Jurkat, Clone E6-1 (cell line): ENCODE measurements around the gene SUSD4.

Source experiments
- DNase-seq: peaks from one replicate; pipeline ENCODE4 v3.0.0-alpha.2; 2011; ENCODE audit warnings: low read depth, low spot score
- H3K4me3 ChIP-seq: 2 replicates; pipeline ENCODE4 v1.5.1; 2011; ENCODE audit warnings: mild to moderate bottlenecking, low read length, control low read depth, moderate library complexity

Gene SUSD4

DNA sequence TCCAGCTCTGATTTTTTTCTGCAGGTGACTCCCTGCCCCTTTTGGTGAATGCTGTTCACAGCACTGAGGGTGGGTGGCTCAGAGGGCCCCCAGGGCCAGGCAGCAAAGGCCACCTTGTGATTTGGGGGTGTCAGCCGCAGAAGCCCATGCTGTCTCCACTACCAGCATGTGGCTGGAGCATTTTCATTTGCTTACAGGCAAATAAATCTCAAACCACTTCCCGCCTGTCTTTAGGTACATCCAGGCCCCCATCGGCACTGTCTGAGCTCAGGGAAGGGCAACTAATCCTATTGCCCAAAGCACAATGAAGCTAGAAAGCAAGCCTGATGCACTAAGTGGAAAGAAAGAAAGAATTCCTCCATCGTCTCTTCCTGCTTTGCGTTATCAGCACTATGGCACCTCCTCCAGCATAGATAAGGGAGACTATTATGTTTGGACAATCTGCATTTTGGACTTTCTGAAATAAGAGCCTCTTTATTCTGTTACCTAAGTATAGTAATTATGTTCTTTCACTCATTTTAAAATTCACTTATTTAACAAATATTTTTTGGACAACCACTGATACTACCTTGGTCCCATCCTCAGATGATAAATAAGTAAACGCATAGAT is 120.4 kb downstream of the SUSD4 start:
- DNase-seq = no peak
- H3K4me3 ChIP-seq = no peak overlapping the region

DNA sequence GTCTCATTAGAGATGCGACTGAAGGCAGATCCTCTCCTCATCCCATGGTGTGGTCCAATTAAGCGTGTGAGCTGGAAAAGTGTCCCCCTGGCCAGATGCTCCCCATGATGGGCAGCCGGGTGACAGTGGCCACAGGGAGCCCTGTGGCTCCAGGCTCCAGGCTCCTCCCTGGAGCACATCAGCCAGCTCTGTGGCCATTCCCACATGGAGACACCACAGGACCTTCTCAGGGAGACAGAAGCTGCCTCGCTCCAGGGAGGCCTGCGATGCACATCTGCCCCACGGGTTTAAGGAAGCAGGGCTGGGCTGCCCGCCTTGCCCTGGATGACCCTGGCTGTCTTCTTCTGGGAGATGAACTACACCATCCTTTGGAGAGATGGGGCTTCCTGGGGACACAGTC is 121.0 kb downstream of the SUSD4 start:
- DNase-seq = no peak
- H3K4me3 ChIP-seq = no peak overlapping the region

DNA sequence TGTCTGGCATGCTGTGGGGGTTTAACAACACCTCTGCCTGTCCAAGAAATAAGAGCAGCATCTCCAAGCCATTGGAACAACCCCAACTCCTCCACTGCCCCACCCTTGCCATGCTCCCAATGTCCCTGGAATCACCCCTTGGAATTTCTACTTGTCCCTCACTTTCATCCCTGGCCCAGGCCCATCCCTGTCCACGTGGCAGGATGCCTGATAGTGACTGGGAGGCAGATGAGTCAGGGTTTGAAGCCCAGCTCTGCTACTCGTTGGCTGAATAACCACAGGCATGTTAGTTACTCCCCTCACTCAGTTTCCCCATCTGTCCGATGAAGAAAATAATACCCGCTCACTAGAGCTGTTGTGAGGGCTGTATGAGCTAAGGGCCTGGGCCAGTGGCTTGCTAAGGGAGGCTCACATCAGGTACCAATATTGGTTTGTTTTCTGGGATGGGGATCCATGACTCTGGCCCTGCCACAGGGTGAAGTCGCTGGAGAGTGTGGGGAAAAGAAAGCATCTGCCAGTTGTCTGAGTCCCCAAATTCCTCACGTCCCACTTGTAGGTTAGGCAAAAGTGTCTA is 121.5 kb downstream of the SUSD4 start:
- H3K4me3 ChIP-seq = no peak overlapping the region
- DNase-seq = no peak

DNA sequence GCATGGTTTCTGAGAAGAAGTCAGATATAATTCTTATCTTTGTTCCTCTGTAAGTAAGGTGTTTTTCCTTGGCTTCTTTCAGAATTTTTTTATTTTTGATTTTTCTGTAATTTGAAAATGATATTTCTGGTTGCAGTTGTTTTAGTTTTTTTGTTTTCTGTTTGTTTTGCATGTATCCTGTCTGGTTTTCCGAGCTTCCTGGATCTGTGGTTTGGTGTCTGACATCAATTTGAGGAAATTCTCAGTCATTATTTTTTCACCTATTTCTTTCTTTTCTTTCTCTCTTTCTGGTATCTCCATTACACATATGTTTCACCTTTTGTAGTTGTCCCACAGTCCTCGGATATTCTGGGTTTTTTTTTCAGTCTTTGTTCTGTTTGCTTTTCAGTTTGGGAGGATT is 123.9 kb downstream of the SUSD4 start:
- no peak for DNase-seq
- H3K4me3 ChIP-seq = no peak overlapping the region

DNA sequence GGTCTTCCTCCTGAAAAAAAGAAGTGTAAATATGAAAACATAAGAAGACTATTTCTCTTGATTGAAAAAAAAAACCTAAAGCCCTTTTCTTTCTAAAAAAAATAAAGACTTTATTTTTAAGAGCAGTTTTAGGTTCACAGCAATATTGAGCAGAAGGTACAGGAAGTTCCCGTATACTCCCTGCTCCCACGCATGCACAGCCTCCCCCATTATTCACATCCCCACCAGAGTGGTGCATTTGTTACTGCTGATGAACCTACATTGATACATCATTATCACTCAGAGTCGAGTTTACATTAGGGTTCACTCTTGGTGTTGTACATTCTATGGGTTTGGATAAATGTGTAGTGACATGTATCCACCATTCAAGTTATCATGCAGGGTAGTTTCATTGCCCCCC is 128.9 kb downstream of the SUSD4 start:
- no peak for DNase-seq
- no peak overlapping the region for H3K4me3 ChIP-seq

DNA sequence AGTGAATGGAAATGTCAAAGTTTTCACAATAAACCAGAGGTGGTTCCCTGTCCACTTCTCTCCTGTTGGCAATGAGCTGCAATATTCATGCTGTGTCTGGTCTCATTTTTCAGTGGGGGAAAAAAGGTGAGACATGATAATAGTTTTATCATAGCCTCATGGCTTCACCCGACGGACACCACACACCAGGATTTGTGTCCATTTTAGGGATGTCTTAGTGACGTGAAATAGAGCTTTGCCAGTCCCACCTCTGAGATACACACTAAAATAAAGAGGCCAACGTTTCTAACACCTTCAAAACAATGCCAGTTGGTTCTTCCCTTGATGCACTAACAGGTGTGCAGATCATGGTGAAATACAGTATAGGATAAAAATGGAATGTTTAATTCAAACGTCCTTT is 129.4 kb downstream of the SUSD4 start:
- H3K4me3 ChIP-seq = no peak overlapping the region
- DNase-seq = no peak

DNA sequence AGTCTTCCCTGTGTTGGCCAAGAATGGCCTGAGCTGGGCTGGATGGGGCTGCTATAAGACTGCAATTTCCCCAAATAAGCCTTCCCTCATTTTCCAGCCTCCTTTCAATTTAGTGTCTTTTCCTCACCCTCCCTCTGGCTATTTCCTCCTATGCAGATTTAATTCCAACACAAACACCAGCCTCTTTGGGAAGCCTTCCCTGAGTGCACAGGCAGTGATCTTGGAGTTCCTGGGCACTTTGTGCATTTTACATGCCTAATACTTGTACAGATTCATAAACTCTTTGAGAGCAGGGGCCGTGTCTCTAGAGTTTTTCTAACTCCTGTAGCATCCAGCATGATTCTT is 129.8 kb downstream of the SUSD4 start:
- H3K4me3 ChIP-seq = no peak overlapping the region

DNA sequence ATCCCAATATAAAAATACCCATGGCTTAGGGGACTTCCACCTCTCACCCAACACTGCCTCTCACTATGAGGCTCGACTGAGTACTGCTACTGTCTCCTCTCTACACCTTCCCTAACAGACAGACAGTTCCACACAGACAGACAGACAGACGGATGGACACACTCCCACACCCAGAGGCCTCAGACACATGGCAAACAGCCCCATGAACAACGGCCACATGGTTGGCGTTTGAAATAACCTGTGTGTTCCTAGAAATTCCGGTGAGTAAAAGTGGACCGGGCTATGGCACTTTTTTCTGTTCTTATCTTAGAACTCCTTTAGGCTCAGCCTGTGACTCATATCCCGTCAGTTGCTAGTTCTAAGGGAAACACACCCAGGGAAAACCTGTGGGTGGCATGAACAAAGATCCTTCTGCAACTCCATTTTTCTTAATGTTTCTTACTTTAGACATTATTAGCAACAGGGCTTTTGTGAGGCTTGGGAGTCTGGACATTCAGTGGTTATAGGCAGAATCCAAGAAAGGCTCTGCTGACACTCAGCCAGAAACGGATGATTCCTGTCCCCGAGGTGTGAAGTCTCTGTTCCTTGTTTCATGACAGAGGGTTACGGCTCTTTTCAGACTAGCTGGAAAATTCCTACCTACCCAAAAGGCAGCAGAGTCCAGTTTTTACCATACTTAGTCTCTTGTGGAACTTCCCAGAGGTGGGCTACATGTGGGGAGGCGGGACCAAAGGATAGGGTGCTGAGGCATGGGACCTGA is 130.4 kb downstream of the SUSD4 start:
- H3K4me3 ChIP-seq = no peak overlapping the region
- no peak for DNase-seq

More for the DNA sequence above, 129.8 kb downstream of the SUSD4 start:
- DNase-seq = no peak

DNA sequence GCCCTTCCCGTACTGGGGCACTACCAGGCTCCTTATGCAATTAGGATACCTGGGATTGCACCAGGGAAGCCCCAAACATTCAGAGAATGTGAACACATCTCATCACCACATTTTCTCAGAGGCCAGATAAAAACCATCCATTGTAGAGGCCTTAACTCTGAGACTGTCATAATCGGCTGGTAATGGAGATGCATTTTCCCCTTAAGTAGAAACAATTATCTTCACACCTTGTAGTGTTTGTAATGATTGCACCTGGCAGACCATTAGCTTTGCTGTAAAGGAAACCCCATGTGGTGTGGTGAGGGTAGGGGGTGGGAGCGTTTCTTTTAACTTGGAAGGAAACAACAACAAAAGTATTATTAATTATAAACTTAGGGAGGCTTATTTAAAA is 131.0 kb downstream of the SUSD4 start:
- no peak for DNase-seq

DNA sequence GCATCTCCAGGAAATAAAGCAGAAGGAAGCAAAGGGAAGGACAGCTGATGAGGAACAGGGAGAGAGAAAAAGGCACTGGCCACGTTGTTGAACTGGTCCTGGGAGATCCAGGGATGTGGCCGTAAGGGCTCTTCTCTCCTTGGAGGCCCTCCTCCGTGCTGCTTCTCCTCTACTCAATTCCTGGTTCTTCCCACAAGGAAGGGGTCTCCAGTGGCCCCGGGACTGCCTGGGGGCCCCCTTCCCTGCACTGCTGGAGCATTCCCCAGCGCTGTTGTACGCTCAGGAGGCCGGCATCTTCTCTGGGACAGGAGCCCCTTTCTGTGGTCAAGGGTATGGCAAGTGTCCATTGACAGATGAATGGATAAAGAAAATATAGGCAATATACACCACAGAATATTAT is 132.4 kb downstream of the SUSD4 start:
- no peak for DNase-seq

More for the DNA sequence above, 131.0 kb downstream of the SUSD4 start:
- H3K4me3 ChIP-seq = no peak overlapping the region

DNA sequence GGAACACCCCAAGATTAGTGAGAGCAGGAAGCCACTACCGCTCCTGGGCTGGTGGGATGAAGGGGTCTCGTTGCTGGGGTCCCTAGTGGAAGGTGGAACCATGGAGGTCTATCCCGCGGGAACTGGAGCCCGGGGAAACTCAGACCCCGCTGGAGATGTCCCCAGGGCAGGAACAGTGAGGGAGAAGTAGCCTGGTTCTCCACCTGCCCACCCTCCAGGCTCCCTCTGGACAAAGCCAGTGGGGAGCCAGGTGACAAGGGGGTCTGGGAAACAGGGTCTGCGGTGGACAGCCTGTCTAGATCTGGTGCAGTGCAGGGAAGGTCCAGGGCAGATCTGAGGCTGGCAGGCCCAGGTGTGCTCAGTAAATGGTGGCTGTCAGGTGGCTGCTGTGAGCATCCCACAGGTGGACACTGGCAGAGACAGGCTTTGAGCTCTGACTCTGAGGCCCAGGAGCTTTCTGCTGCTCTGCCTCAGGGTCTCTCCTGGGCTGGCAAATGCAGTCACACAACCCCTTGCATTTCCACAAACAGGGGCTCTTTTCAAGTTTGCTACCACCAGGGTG is 132.9 kb downstream of the SUSD4 start:
- no peak overlapping the region for H3K4me3 ChIP-seq

More for the DNA sequence above, 132.4 kb downstream of the SUSD4 start:
- H3K4me3 ChIP-seq = no peak overlapping the region

DNA sequence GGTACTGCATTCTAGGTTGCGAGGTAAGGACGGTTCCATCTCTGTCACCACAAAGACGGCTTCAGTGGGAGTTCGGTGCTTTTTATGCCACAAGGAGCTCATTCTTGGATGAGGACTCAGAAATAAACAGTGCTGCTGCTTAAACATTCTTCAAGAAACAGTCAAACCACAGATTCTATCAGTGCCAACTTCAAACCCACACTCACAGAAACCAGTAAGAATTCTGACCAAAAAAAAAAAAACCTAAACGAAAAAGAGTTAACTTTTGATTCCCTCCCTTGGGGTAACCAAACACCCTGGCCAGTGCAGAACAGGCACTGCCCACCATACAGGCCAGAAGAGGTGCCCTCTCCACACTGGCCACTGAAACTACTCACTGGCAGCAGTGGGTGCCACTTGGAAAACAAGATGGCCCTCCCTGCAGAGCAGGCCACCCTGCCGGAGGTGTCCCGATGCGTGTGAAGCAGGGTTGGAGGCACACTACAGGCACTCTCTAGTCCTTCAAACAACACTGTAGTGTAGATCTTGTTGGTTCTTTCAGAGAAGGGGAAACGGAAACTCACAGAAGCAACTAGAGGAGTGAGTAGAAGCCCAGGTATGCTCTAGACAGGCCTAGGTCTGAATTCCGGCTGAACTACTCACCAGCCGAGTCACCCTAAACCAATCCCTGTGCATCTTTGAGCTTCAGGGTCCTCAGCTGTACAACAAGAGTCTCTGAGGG is 133.7 kb downstream of the SUSD4 start:
- H3K4me3 ChIP-seq = peak overlapping the region; percentile 28

More for the DNA sequence above, 132.9 kb downstream of the SUSD4 start:
- DNase-seq = no peak

DNA sequence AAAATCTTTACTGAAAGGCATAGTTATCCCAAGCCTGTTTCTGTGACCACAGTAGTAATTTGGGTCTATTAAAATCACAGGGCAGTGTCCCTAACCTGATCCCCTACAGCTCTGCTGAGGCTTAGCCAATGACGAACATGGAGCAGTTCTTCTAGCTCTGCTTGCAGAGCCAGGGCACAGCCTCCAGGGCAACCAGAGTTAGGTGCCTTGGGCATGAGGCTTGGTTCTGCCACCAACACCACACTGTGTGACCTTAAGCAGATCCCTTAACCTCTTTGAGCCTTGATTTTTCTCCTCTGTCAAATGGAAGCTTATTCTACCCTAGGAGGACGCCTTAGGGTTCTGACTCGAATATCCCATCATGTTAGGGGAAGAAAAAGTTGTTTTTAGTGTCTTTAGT is 134.2 kb downstream of the SUSD4 start:
- no peak for DNase-seq
- peak overlapping the region; percentile 10 for H3K4me3 ChIP-seq

More for the DNA sequence above, 133.7 kb downstream of the SUSD4 start:
- peak; percentile 86 for DNase-seq

DNA sequence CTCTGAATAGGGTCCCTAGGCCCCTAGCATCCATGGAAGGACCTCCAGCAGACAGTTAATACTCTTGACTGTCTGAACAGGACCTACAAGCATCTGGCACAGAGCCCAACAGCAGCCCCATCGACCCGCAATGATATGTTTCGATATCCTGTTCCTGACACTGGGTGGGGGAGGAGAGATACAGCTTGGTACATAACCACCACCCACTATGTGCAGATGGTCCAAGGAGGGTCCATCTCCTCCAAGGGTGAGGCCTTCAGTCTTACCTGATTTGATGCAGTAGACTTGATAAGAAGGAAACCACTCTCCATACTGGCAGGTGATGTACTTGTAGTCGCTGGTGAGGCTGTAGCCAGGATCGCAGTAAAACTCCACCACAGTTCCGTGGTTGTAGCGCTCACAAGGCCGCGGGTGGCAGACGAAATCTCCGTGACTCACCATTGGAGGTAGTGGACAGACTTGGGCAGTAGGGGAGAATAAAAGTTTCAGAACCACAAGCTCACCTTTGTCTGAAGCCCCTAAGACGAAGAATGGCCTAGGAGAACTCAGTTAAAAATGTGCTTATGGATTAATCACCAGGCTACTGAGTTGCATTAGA is 134.9 kb downstream of the SUSD4 start:
- no peak for DNase-seq
- no peak overlapping the region for H3K4me3 ChIP-seq

DNA sequence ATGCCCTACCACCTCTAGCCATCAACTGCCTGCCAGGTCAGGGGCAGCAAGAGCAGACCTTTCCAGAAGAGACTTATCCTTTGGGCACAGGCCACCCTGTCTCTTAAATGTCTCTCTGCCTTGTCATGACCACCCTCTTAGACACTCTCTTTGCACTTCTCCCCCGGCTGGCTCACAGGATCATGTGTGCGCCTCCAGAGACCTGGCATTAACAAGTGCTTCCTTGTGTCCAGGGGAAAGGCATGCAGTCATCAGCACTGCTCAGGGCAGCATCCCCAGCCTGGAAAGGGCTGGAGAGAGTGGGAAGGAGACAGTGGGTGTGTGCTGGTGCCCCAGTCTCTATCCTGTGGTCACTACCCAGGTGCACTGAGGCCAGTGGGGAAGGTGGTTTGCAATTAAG is 135.8 kb downstream of the SUSD4 start:
- H3K4me3 ChIP-seq = no peak overlapping the region
- no peak for DNase-seq

DNA sequence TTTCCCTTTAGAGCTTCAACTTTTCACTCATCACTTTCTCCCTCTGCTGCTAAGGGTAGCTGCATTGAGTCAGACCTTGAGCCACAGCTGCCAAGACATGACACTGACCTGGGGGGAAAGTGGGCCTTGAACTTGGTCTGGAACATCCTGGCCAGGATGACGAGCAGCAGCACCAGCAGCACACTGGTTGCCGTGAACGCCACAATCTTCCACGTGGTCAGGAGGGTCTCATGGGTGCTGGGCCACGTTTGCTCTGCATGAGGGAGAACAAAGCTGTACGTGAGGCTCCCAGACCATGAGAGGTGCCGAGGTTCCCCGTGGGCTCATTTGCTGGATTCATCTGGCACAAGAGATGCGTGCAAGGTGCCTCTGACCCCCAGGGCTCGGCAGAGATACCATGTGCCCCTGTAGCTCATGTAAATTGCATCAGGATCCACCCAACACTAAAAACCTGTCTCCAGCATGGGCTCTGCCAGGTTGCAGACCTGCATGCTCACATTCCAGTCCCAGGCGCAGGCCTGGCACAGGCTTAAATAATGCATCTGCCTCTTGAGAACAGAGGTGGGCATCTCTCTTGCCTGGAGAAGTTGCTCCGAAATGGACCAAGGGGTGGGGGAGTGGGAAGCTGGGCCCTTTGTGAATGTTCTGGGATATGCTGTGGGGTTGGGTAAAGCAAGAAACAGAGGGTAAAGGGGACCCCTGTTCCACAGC is 136.3 kb downstream of the SUSD4 start:
- DNase-seq = no peak
- no peak overlapping the region for H3K4me3 ChIP-seq

DNA sequence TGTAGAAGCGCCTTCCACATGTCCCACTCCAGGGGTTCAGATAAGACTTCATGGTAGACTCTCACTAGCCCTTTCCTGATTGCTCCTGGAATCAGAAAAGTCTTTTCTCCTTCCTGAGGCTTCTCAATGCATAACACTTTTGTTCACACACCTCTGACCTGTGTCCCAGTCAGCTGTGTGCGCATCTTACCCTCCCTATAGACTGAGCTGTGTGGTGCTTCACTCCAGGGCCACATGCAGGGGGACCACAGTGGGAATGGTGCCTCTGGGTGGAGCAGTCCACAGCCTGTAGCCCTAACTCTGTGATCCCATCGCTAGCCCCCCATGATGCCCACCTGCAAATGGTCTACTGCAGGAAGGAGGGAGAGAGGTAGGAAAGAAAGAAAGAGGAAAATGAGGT is 136.9 kb downstream of the SUSD4 start:
- H3K4me3 ChIP-seq = no peak overlapping the region
- no peak for DNase-seq

DNA sequence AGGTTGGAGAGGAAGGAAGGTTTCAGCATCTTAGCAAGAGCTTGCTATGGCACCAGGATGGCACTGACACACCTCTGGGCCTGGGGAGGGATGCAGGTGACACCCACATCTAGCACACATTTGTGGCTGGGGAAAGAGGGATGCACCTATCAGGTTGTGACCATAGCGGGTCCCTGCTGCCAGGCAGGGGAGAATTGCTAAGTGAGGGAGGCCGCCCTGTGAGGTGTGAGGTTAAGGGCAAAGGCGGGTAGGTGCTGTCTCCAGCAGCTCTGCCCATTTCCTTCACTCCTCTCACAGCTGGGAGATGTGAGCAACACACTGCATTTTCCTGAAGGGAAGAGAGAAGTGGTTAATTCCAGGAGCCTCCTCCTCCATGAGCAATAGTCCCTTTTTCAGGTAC is 137.7 kb downstream of the SUSD4 start:
- no peak for DNase-seq
- no peak overlapping the region for H3K4me3 ChIP-seq

DNA sequence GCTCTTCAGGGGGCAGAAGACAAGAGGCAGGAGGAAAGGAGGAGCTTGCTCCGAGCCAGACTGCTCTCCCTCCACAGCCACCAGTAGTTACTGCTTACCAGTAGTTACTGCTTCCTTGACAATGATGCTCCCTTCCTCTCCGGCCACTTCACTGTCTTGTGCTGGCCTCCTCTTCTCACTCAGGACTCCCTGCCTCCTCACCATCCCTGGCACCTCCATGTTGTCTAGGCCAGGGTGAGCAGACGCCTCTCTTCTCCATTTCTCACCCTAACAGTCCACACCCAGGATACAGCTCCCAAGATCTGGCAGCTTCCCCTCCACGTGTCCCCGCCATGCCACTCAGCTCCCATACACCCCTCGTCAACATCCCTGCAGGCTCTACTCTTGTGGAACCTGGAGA is 138.5 kb downstream of the SUSD4 start:
- no peak overlapping the region for H3K4me3 ChIP-seq
- DNase-seq = no peak
